Adrenal gland (tissue), 12 donors: ENCODE results near the gene OR6K2. TPM values are rescaled to one million over a fixed set of nuclear protein-coding genes. Genes with fewer than 3 reads are reported as not detected.

Experiments used
- DNase-seq, 7 donors: peaks; one replicate each; pipeline ENCODE4 v3.0.0-alpha.2; 2019 to 2020
- H3K27ac ChIP-seq, 5 donors: fragments of 200-600 bp; sonication (generic) in 4 of 5; 1 replicate in 3 of 5; 2 replicates in 2 of 5; pipeline versions ENCODE4 v1.5.1 to v1.8.0; 2016 to 2020; ENCODE audit warnings: mild to moderate bottlenecking in 1 of 5
- H3K27me3 ChIP-seq: fragments of 200-600 bp; 2 replicates; pipeline ENCODE4 v1.8.0; 2021
- H3K36me3 ChIP-seq, 2 donors: fragments of 200-600 bp; replicated peaks in 1 of 2; 1 replicate in 1 of 2; 2 replicates in 1 of 2; pipeline versions ENCODE4 v1.5.1 to v1.8.0; 2018 to 2022
- H3K4me1 ChIP-seq, 2 donors: fragments of 200-600 bp; replicated peaks in 1 of 2; 1 replicate in 1 of 2; 2 replicates in 1 of 2; pipeline versions ENCODE4 v1.5.1 to v1.8.0; 2018 to 2021
- H3K4me3 ChIP-seq, 4 donors: fragments of 200-600 bp; sonication (generic) in 3 of 4; one replicate each; pipeline ENCODE4 v1.5.1; 2016 to 2018
- H3K9me3 ChIP-seq, 3 donors: fragments of 200-600 bp; sonication (generic) in 1 of 3; replicated peaks in 1 of 3; 1 replicate in 2 of 3; 2 replicates in 1 of 3; pipeline versions ENCODE4 v1.5.1 to v1.8.0; 2016 to 2021
- POLR2A ChIP-seq, 2 donors: fragments of 450-650 bp; IDR thresholded peaks; one replicate each; pipeline ENCODE4 v1.6.1; 2017; ENCODE audit warnings: antibody characterized with exemption in 2 of 2, mild to moderate bottlenecking in 2 of 2, moderate library complexity in 1 of 2
- WGBS, 4 donors: extraction: QIAGEN DNeasy Blood & Tissue Kit in 2 of 4; methylation state at CpG; one replicate each; pipeline versions ENCODE4 v1.1.5 to v1.1.7; 2013 to 2017; 5-methylcytosine and 5-hydroxymethylcytosine counted together
- intact Hi-C, 2 donors: fragments of 100-400 bp; cut with DNase I; formaldehyde crosslinking; loops; one replicate each; pipeline versions ENCODE4 v1.14.1 to v1.15.0; 2022 to 2023
- polyA plus RNA-seq, 3 donors: library from polyadenylated mRNA; stranded (reverse); fragments of 200-250 nt in 2 of 3; fragments of 350-450 nt in 1 of 3; fragmentation: Illumina TruSeq in 1 of 3; extraction: RNeasy Lipid Tissue Mini Kit (QIAGEN cat#74804) in 1 of 3; gene quantifications; one replicate each; pipeline ENCODE4 v1.2.3, GENCODE V29; 2013 to 2014
- total RNA-seq, 9 donors: library from RNA; depleted of rRNA in 4 of 9; stranded (reverse); fragments of >200 nt in 4 of 9; fragments of 120-200 nt in 1 of 9; fragmentation: NEBNext Ultra II Directional in 1 of 9; extraction: Animal tissue kit (Norgen Biotek cat#: 25700) in 1 of 9; gene quantifications; one replicate each; pipeline versions ENCODE4 v1.1.0 to v1.2.4, GENCODE V29; 2013 to 2023
- TF ChIP-seq, protein P1 (sequence below), 6 experiments: fragments of 450-650 bp in 4 of 6; fragments of 200-600 bp in 2 of 6; sonication (generic) in 1 of 6; IDR thresholded peaks; 1 replicate in 5 of 6; 2 replicates in 1 of 6; pipeline versions ENCODE4 v1.5.1 to v1.8.0; 2016 to 2021; ENCODE audit warnings: antibody characterized with exemption in 6 of 6, mild to moderate bottlenecking in 2 of 6, moderate library complexity in 1 of 6
- donor health status: healthy with polysubstance abuse.
- donor health status: Bipolar disorder and iron deficiency.
- donor health status: DM: yes; HTN: yes; CAD: no.
- donor health status: DM: no; HTN: no; CAD: no.
- donor health status: DM: no; HTN: no; CAD: no.
- donor health status: DM: yes; HTN: yes; CAD: no.

The OR6K2 gene
- total and polyA plus RNA-seq, 12 donors: not detected

DNA sequence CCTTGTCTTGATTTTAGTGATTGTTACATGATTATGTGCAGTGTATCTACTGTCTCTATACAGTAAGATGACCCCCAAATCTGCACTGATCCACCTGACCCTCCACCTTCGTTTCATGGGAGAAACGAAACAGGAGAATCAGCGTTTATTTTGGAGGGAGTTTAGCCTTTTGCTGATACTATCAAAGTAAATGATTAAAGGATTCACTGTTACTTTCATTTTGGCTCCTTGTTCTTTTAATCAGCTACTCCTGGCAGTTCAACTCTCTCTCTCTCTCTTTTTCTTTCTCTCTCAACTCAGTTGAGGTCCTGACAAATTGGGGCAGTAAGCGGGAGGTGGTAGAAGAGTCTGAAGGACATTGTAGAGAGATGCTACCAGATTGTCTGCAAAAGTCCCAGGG lies 30.0 kb upstream of the OR6K2 start:
- intact Hi-C loops: no loop called here
- Histone ChIP-seq H3K4me1 (no peaks in the 10 kb centered on the region), H3K27ac (no peak overlapping the region), H3K9me3 (no peaks in the 10 kb centered on the region), H3K4me3 (no peak overlapping the region), H3K36me3 (no peaks in the 10 kb centered on the region), H3K27me3 (peaks cover 4% of the 10 kb centered on the region)
- TF ChIP-seq, protein P1, sequence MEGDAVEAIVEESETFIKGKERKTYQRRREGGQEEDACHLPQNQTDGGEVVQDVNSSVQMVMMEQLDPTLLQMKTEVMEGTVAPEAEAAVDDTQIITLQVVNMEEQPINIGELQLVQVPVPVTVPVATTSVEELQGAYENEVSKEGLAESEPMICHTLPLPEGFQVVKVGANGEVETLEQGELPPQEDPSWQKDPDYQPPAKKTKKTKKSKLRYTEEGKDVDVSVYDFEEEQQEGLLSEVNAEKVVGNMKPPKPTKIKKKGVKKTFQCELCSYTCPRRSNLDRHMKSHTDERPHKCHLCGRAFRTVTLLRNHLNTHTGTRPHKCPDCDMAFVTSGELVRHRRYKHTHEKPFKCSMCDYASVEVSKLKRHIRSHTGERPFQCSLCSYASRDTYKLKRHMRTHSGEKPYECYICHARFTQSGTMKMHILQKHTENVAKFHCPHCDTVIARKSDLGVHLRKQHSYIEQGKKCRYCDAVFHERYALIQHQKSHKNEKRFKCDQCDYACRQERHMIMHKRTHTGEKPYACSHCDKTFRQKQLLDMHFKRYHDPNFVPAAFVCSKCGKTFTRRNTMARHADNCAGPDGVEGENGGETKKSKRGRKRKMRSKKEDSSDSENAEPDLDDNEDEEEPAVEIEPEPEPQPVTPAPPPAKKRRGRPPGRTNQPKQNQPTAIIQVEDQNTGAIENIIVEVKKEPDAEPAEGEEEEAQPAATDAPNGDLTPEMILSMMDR (IDR thresholded peaks at IDR 0.05): no peak
- TF ChIP-seq POLR2A (IDR thresholded peaks at IDR 0.05): no peak
- DNase-seq: no peak
- WGBS, 4 donors: 71 to 75% (median 73%) methylated on average over 4 of the region's 4 CpGs

DNA sequence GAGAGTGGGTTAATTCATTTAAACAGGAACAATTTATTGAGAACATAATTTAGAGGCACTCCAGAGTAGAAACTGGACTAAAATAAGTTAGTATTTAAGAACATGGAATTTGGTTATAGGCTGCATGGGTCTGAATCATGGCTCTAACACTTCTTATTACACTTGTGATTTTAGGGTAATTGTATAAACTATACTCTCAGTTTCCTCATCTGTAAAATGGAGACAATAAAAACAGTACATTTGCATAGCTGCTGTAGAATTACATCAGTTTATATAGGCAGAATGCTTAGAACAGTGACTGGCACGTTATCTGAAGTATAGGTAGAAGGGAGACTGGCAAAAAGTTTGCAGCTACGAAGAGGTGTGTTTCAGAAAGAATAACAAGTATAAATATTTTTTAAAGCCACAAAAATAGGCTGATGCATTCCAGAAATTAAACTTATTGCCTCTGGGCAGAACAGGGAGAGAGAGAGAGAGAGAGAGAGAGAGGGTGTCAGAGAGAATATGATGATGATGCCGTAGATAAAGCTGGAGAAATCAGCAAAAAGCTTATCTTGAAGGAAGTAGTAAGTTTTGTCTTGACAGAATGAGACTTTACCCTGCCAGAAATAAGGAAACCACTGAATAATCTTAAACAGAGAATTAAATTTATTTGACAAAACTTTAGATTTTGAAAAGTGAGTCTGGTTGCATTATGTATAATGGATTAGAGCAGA lies 28.2 kb upstream of the OR6K2 start:
- Histone ChIP-seq H3K27ac (no peak overlapping the region), H3K4me3 (no peak overlapping the region), H3K36me3 (no peaks in the 10 kb centered on the region), H3K4me1 (no peaks in the 10 kb centered on the region), H3K27me3 (peaks cover 4% of the 10 kb centered on the region), H3K9me3 (no peaks in the 10 kb centered on the region)
- WGBS, 4 donors: 44 to 60% (median 57%) methylated on average over 3 of the region's 3 CpGs
- intact Hi-C loops: no loop called here
- no peak for DNase-seq
- TF ChIP-seq POLR2A (IDR thresholded peaks at IDR 0.05): no peak
- TF ChIP-seq, protein P1 (IDR thresholded peaks at IDR 0.05): no peak

DNA sequence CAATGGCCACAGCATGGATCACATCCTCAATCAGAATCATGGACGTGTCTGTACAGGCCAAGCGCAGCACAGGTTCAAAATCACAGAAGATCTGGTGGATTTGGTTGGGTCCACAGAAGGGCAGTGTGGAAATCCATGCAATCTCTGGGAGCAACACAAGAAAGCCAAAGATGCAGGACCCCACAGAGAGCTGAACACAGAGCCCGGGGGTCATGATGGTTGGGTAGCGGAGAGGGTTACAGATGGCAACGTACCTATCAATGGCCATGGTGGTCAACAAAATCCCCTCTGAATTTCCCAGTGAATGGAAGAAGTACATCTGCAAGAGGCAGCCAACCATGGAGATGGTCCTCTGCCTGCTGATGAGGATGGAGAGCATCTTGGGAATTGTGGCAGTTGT lies 24.0 kb upstream of the OR6K2 start:
- Histone ChIP-seq H3K4me1 (no peaks in the 10 kb centered on the region), H3K9me3 (no peaks in the 10 kb centered on the region), H3K36me3 (no peaks in the 10 kb centered on the region), H3K27ac (no peak overlapping the region), H3K27me3 (peaks cover 4% of the 10 kb centered on the region), H3K4me3 (no peak overlapping the region)
- DNase-seq: no peak
- WGBS, 4 donors: 89 to 92% (median 92%) methylated on average over 5 of the region's 5 CpGs
- no peak for TF ChIP-seq POLR2A (IDR thresholded peaks at IDR 0.05)
- TF ChIP-seq, protein P1 (IDR thresholded peaks at IDR 0.05): no peak
- intact Hi-C loops: no loop called here

DNA sequence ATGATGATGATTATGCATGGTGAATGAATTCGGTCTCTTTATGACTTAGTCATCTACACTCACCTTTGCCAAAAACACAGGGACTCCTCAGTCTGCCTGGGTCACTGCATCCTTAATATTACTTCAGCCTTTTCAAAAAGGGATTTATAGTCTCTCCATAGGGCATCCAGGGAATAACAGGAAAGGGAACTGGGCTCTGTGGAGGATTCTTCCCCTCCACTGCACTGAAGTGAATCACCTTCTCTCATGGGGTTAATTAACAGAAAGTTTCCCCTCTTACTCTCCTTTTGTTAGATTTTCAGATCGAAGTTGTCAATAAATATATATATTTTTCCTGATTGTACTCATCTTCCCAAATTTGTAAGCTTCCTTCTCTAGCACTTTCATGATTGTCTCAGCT lies 20.2 kb upstream of the OR6K2 start, which contains the start of gene OR6K3:
TSS of gene OR6K3 (minus strand) at position 101 of the 400 bp plus-strand sequence. CDS start 2,605 bp downstream, outside the sequence.
- no peaks in the 10 kb centered on the region for H3K36me3 ChIP-seq
- intact Hi-C loops: no loop called here

More for the DNA sequence above, 20.2 kb upstream of the OR6K2 start, which contains the start of gene OR6K3:
- DNase-seq: no peak
- no peaks in the 10 kb centered on the region for H3K4me1 ChIP-seq
- TF ChIP-seq POLR2A (IDR thresholded peaks at IDR 0.05): no peak
- TF ChIP-seq, protein P1 (IDR thresholded peaks at IDR 0.05): no peak
- 68 to 78% (median 74%) methylated on average over 2 of the region's 2 CpGs for WGBS, 4 donors
- H3K27me3 ChIP-seq: no peaks in the 10 kb centered on the region
- H3K4me3 ChIP-seq: no peak within 1 kb of the TSS
- H3K9me3 ChIP-seq: no peaks in the 10 kb centered on the region
- no peak within 1 kb of the TSS for H3K27ac ChIP-seq
